Measurements from ENCODE around the gene FGD6.

Gene FGD6

GRCh38 chr12:95217377-95218149 lies at the start of gene FGD6, which contains the start of gene VEZT:
Gene FGD6, minus strand, starts transcription at chr12:95217467. Its CDS starts 227 bp downstream, at chr12:95217240.
Gene VEZT, plus strand, starts transcription at chr12:95217807. Its CDS starts 44 bp downstream, at chr12:95217851.
- Mint-ChIP-seq H3K9me3 (no peaks in the 10 kb centered on the region), H3K27me3 (peaks cover 12% of the 10 kb centered on the region)

GRCh38 chr12:95266254-95266653 lies 49.0 kb upstream of the FGD6 start:
- Mint-ChIP-seq H3K4me1 (no peaks in the 10 kb centered on the region), H3K27ac (no peak overlapping the region), H3K4me3 (no peak overlapping the region), H3K27me3 (no peaks in the 10 kb centered on the region), H3K36me3 (ENCODE audit: low read depth) (peaks cover 21% of the 10 kb centered on the region), H3K9me3 (no peaks in the 10 kb centered on the region)
- ATAC-seq (no peak), DNase-seq (no peak)

More at GRCh38 chr12:95217377-95218149, at the start of gene FGD6, which contains the start of gene VEZT:
- Mint-ChIP-seq H3K4me1 (peaks cover 38% of the 10 kb centered on the region), H3K27ac (peak within 1 kb of the TSS; percentile 99), H3K4me3 (peak within 1 kb of the TSS; percentile 98), H3K36me3 (ENCODE audit: low read depth) (peaks cover 10% of the 10 kb centered on the region)
- DNase-seq, result peak; percentile 92
- peak; percentile 96 for ATAC-seq

GRCh38 chr12:95265765-95266164 lies 48.5 kb upstream of the FGD6 start:
- Mint-ChIP-seq H3K27ac (no peak overlapping the region), H3K9me3 (no peaks in the 10 kb centered on the region), H3K4me1 (no peaks in the 10 kb centered on the region), H3K4me3 (no peak overlapping the region), H3K27me3 (no peaks in the 10 kb centered on the region), H3K36me3 (ENCODE audit: low read depth) (peaks cover 21% of the 10 kb centered on the region)
- ATAC-seq (no peak), DNase-seq (no peak)

- no peaks in the 10 kb centered on the region for H3K9me3 Mint-ChIP-seq
- no peaks in the 10 kb centered on the region for H3K4me1 Mint-ChIP-seq
- DNase-seq, result no peak
- H3K27me3 Mint-ChIP-seq, result no peaks in the 10 kb centered on the region
- no peak overlapping the region for H3K27ac Mint-ChIP-seq
- H3K4me3 Mint-ChIP-seq, result no peak overlapping the region
- peaks cover 25% of the 10 kb centered on the region for H3K36me3 Mint-ChIP-seq (ENCODE audit: low read depth)
- ATAC-seq, result no peak
Observed at GRCh38 chr12:95262808-95263207, 45.5 kb upstream of the FGD6 start.

GRCh38 chr12:95261109-95261508 lies 43.8 kb upstream of the FGD6 start:
- H3K27ac Mint-ChIP-seq, result no peak overlapping the region

GRCh38 chr12:95259368-95259767 lies 42.1 kb upstream of the FGD6 start:
- H3K27me3 Mint-ChIP-seq, result no peaks in the 10 kb centered on the region
- no peak overlapping the region for H3K27ac Mint-ChIP-seq
- no peak overlapping the region for H3K4me3 Mint-ChIP-seq
- no peak for DNase-seq
- H3K9me3 Mint-ChIP-seq, result no peaks in the 10 kb centered on the region
- peaks cover 39% of the 10 kb centered on the region for H3K36me3 Mint-ChIP-seq (ENCODE audit: low read depth)
- ATAC-seq, result no peak
- no peaks in the 10 kb centered on the region for H3K4me1 Mint-ChIP-seq

More at GRCh38 chr12:95261109-95261508, 43.8 kb upstream of the FGD6 start:
- no peak overlapping the region for H3K4me3 Mint-ChIP-seq
- DNase-seq (no peak), ATAC-seq (no peak)
- peaks cover 27% of the 10 kb centered on the region for H3K36me3 Mint-ChIP-seq (ENCODE audit: low read depth)
- no peaks in the 10 kb centered on the region for H3K9me3 Mint-ChIP-seq
- H3K27me3 Mint-ChIP-seq, result no peaks in the 10 kb centered on the region
- H3K4me1 Mint-ChIP-seq, result no peaks in the 10 kb centered on the region

- no peaks in the 10 kb centered on the region for H3K9me3 Mint-ChIP-seq
- H3K4me3 Mint-ChIP-seq, result no peak overlapping the region
- H3K27ac Mint-ChIP-seq, result no peak overlapping the region
- H3K27me3 Mint-ChIP-seq, result no peaks in the 10 kb centered on the region
- H3K4me1 Mint-ChIP-seq, result no peaks in the 10 kb centered on the region
- DNase-seq, result no peak
- peaks cover 40% of the 10 kb centered on the region for H3K36me3 Mint-ChIP-seq (ENCODE audit: low read depth)
- ATAC-seq, result no peak
Observed at GRCh38 chr12:95258803-95259202, 41.5 kb upstream of the FGD6 start.

- Mint-ChIP-seq H3K36me3 (ENCODE audit: low read depth) (peaks cover 42% of the 10 kb centered on the region), H3K4me1 (no peaks in the 10 kb centered on the region), H3K9me3 (no peaks in the 10 kb centered on the region), H3K27me3 (no peaks in the 10 kb centered on the region), H3K4me3 (no peak overlapping the region), H3K27ac (no peak overlapping the region)
- ATAC-seq (no peak), DNase-seq (no peak)
Observed at GRCh38 chr12:95258151-95258550, 40.9 kb upstream of the FGD6 start.

- no peak overlapping the region for H3K27ac Mint-ChIP-seq
Observed at GRCh38 chr12:95257541-95257940, 40.3 kb upstream of the FGD6 start.

GRCh38 chr12:95253386-95253785 lies 36.1 kb upstream of the FGD6 start:
- Mint-ChIP-seq H3K9me3 (no peaks in the 10 kb centered on the region), H3K4me1 (no peaks in the 10 kb centered on the region), H3K4me3 (no peak overlapping the region), H3K27me3 (no peaks in the 10 kb centered on the region), H3K36me3 (ENCODE audit: low read depth) (peaks cover 29% of the 10 kb centered on the region), H3K27ac (no peak overlapping the region)
- DNase-seq (no peak), ATAC-seq (no peak)

More at GRCh38 chr12:95257541-95257940, 40.3 kb upstream of the FGD6 start:
- peaks cover 40% of the 10 kb centered on the region for H3K36me3 Mint-ChIP-seq (ENCODE audit: low read depth)
- no peak overlapping the region for H3K4me3 Mint-ChIP-seq
- H3K9me3 Mint-ChIP-seq, result no peaks in the 10 kb centered on the region
- DNase-seq (no peak), ATAC-seq (no peak)
- no peaks in the 10 kb centered on the region for H3K27me3 Mint-ChIP-seq
- H3K4me1 Mint-ChIP-seq, result no peaks in the 10 kb centered on the region

GRCh38 chr12:95248604-95249360 lies 31.5 kb upstream of the FGD6 start:
- H3K4me3 Mint-ChIP-seq, result no peak overlapping the region
- no peak overlapping the region for H3K27ac Mint-ChIP-seq
- H3K36me3 Mint-ChIP-seq (ENCODE audit: low read depth), result peaks cover 17% of the 10 kb centered on the region
- ATAC-seq, result no peak
- no peaks in the 10 kb centered on the region for H3K9me3 Mint-ChIP-seq
- no peaks in the 10 kb centered on the region for H3K27me3 Mint-ChIP-seq
- H3K4me1 Mint-ChIP-seq, result peaks cover 10% of the 10 kb centered on the region
- DNase-seq, result no peak

- Mint-ChIP-seq H3K4me3 (no peak overlapping the region), H3K27me3 (no peaks in the 10 kb centered on the region), H3K27ac (no peak overlapping the region), H3K4me1 (peaks cover 10% of the 10 kb centered on the region), H3K9me3 (no peaks in the 10 kb centered on the region), H3K36me3 (ENCODE audit: low read depth) (peaks cover 17% of the 10 kb centered on the region)
- DNase-seq, result no peak
- ATAC-seq, result no peak
Observed at GRCh38 chr12:95248095-95248494, 30.8 kb upstream of the FGD6 start.

GRCh38 chr12:95244350-95244749 lies 27.1 kb upstream of the FGD6 start:
- Mint-ChIP-seq H3K4me3 (no peak overlapping the region), H3K27ac (no peak overlapping the region), H3K27me3 (no peaks in the 10 kb centered on the region), H3K4me1 (peaks cover 19% of the 10 kb centered on the region), H3K9me3 (no peaks in the 10 kb centered on the region), H3K36me3 (ENCODE audit: low read depth) (peaks cover 17% of the 10 kb centered on the region)
- ATAC-seq, result no peak
- no peak for DNase-seq

GRCh38 chr12:95243497-95244183 lies 26.4 kb upstream of the FGD6 start:
- H3K9me3 Mint-ChIP-seq, result no peaks in the 10 kb centered on the region
- H3K27me3 Mint-ChIP-seq, result no peaks in the 10 kb centered on the region
- H3K27ac Mint-ChIP-seq, result no peak overlapping the region
- no peak for DNase-seq
- H3K4me3 Mint-ChIP-seq, result no peak overlapping the region
- no peak for ATAC-seq
- H3K36me3 Mint-ChIP-seq (ENCODE audit: low read depth), result peaks cover 17% of the 10 kb centered on the region
- H3K4me1 Mint-ChIP-seq, result peaks cover 21% of the 10 kb centered on the region
